ENCODE measurements around the gene MKLN1. TPM values are rescaled to one million over a fixed set of nuclear protein-coding genes. Genes with fewer than 3 reads are reported as not detected.

The MKLN1 gene
- total and polyA plus RNA-seq, 2 of the 4 experiments (the other 2 are of a cell fraction): 17.5 to 52.0 TPM

DNA sequence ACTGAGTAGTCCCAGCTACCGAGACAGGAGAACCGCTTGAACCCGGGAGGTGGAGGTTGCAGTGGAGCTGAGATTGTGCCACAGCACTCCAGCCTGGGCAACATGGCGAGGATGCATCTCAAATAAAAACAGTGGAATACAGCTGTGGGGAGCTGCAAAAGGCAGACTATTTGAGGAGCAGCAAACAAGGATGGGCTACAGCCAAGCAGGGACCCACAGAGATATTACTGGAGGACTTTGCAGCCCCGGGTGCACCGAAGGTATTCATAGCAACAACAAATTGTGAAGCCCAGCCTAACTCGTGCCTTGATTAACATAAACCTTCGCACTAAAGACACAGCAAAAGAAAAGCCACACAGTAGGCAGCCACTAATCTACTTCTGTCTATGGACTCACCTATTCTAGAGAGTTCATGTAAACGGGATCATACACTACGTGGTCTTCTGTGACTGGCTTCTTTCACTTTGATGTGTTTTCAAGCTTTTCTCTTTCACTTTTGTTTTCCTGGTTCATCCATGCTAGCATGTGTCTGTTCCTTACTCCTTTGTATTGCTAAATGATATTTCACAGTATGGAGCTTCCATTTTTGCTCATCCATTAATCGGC is 194.8 kb downstream of the MKLN1 start:
- Histone ChIP-seq H3K9me1 (ENCODE audit: insufficient read depth, low read length) (no peaks in the 10 kb centered on the region), H3K9ac (ENCODE audit: low read depth, low read length) (no peak overlapping the region), H2BK120ac (ENCODE audit: low read depth, low read length) (no peak overlapping the region), H3K9me3 (ENCODE audit: control insufficient read depth, insufficient read depth, low read length) (no peaks in the 10 kb centered on the region), H3K56ac (ENCODE audit: extremely low read depth, insufficient read depth, low read length) (no peak overlapping the region), H3K23ac (ENCODE audit: low read depth, low read length) (no peak overlapping the region), H2AK5ac (ENCODE audit: low read depth, low read length) (no peak overlapping the region), H2BK15ac (ENCODE audit: low read depth, low read length) (no peak overlapping the region), H3K4me2 (ENCODE audit: low read depth, low read length) (peak overlapping the region; percentile 95), H3K18ac (ENCODE audit: low read depth, low read length) (no peak overlapping the region), H2BK5ac (ENCODE audit: low read depth, low read length, poor library complexity, severe bottlenecking) (no peak overlapping the region), H3K4me3 (ENCODE audit: insufficient read depth, low read depth, low read length) (peak overlapping the region; percentile 27; the same call in 1 of the 2 replicates), H3K14ac (replicated peaks; ENCODE audit: low read depth, low read length) (0 out of 2 replicates have a peak overlapping the region, but pooled peaks have one; percentile 1), H2BK20ac (ENCODE audit: low read depth, low read length) (no peak overlapping the region), H3K79me1 (ENCODE audit: low read depth in 1 of 2, low read length in 2 of 2) (peaks cover 0 to 9% of the 10 kb centered on the region in 2 experiments; a peak in 1 of 4 replicates), H3K4ac (ENCODE audit: low read depth, low read length) (no peak overlapping the region), H3K4me1 (ENCODE audit: control insufficient read depth, insufficient read depth, low read length) (no peaks in the 10 kb centered on the region), H2AFZ (replicated peaks; ENCODE audit: low read length, poor library complexity) (peak overlapping the region; percentile 11), H3K27me3 (ENCODE audit: control insufficient read depth, insufficient read depth, low read length) (no peaks in the 10 kb centered on the region), H4K20me1 (ENCODE audit: insufficient read depth, low read length) (no peaks in the 10 kb centered on the region), H4K5ac (ENCODE audit: low read depth, low read length) (peak overlapping the region; percentile 85; the same call in 1 of the 2 replicates), H4K8ac (ENCODE audit: low read depth in 2 of 2, low read length in 2 of 2) (peak overlapping the region in 1 of 2 experiments; percentile 61; a peak in 1 of 4 replicates), H3K27ac (ENCODE audit: insufficient read depth, low read length) (no peak overlapping the region), H3K36me3 (ENCODE audit: control insufficient read depth, insufficient read depth, low read length) (no peaks in the 10 kb centered on the region), H4K91ac (ENCODE audit: insufficient read depth, low read depth, low read length) (no peak overlapping the region), H2AK9ac (replicated peaks; ENCODE audit: low read depth, low read length, poor library complexity) (no peak overlapping the region)
- in situ Hi-C loops (cut with MboI; ENCODE audit: low sequenced_read_pairs) (no loop called here), dilution Hi-C loops (cut with HindIII; ENCODE audit: low sequenced_read_pairs, unreplicated experiment) (no loop called here), intact Hi-C loops (cut with micrococcal nuclease) (no loop called here)
- no peak for ATAC-seq (ENCODE audit: low read depth)
- 80% methylated on average over 5 of the region's 11 CpGs; no CpG with 5 or more reads in 1 of the 2 experiments for WGBS, 2 experiments (ENCODE audit: extremely low coverage in 2 of 2, insufficient read length in 1 of 2)
- BruUV-seq (replicated peaks): no TSS peak
- no peak for TF ChIP-seq USF2 (IDR thresholded peaks at IDR 0.05; ENCODE audit: low read depth, low read length)
- TF ChIP-seq MXI1 (IDR thresholded peaks at IDR 0.05; ENCODE audit: borderline replicate concordance, low read depth, low read length): no peak
- no peak for TF ChIP-seq ELK1 (IDR thresholded peaks at IDR 0.05; ENCODE audit: borderline replicate concordance, low read depth, low read length)
- CTCF ChIA-PET: no interaction called here
- POLR2A ChIA-PET (ENCODE audit: unreplicated experiment): no interaction called here
- no peak for DNase-seq
